T-helper 9 cell (primary cell): ENCODE data around the gene TACR1.
"Not testable (repeated sequence)": the region's sequence is repeated elsewhere in the genome, so short reads cannot be mapped to it uniquely, and the experiment has no call there.

ENCODE experiments used
- DNase-seq: peaks from one replicate; pipeline ENCODE4 v3.0.0-alpha.2; 2020

TACR1 gene

GRCh38 chr2:75194184-75194868, 5.0 kb downstream of the TACR1 start:
- no peak for DNase-seq

GRCh38 chr2:75192496-75192895, 6.8 kb downstream of the TACR1 start:
- DNase-seq, result no peak

GRCh38 chr2:75190271-75190990, 8.9 kb downstream of the TACR1 start:
- DNase-seq, result no peak

GRCh38 chr2:75186821-75187220, 12.5 kb downstream of the TACR1 start:
- no peak for DNase-seq

GRCh38 chr2:75182606-75183005, 16.7 kb downstream of the TACR1 start:
- DNase-seq, result no peak

- DNase-seq, result no peak
Measured at GRCh38 chr2:75180476-75180875, 18.8 kb downstream of the TACR1 start.

- no peak for DNase-seq
Measured at GRCh38 chr2:75177427-75177826, 21.9 kb downstream of the TACR1 start.

- DNase-seq, result no peak
Measured at GRCh38 chr2:75175456-75175855, 23.9 kb downstream of the TACR1 start.

GRCh38 chr2:75174981-75175380, 24.3 kb downstream of the TACR1 start:
- DNase-seq, result no peak

GRCh38 chr2:75174519-75174918, 24.8 kb downstream of the TACR1 start:
- no peak for DNase-seq

GRCh38 chr2:75173740-75174139, 25.6 kb downstream of the TACR1 start:
- no peak for DNase-seq

GRCh38 chr2:75171423-75171822, 27.9 kb downstream of the TACR1 start:
- not testable (repeated sequence) for DNase-seq

GRCh38 chr2:75170889-75171288, 28.4 kb downstream of the TACR1 start:
- no peak for DNase-seq

GRCh38 chr2:75168186-75168585, 31.1 kb downstream of the TACR1 start:
- no peak for DNase-seq

- DNase-seq, result no peak
Measured at GRCh38 chr2:75166491-75166890, 32.8 kb downstream of the TACR1 start.

GRCh38 chr2:75162897-75163296, 36.4 kb downstream of the TACR1 start:
- no peak for DNase-seq

- no peak for DNase-seq
Measured at GRCh38 chr2:75162259-75162658, 37.1 kb downstream of the TACR1 start.

- no peak for DNase-seq
Measured at GRCh38 chr2:75157435-75157834, 41.9 kb downstream of the TACR1 start.

- no peak for DNase-seq
Measured at GRCh38 chr2:75155115-75155514, 44.2 kb downstream of the TACR1 start.

GRCh38 chr2:75153221-75153620, 46.1 kb downstream of the TACR1 start:
- DNase-seq, result no peak

- not testable (repeated sequence) for DNase-seq
Measured at GRCh38 chr2:75152243-75152642, 47.1 kb downstream of the TACR1 start.

- not testable (repeated sequence) for DNase-seq
Measured at GRCh38 chr2:75147884-75148283, 51.4 kb downstream of the TACR1 start.

- no peak for DNase-seq
Measured at GRCh38 chr2:75146606-75147332, 52.6 kb downstream of the TACR1 start.

GRCh38 chr2:75146221-75146605, 53.1 kb downstream of the TACR1 start:
- DNase-seq, result not testable (repeated sequence)
